Left lobe of liver (tissue), 2 donors: ENCODE measurements around the gene HNRNPAB. TPM values are rescaled to one million over a fixed set of nuclear protein-coding genes. Genes with fewer than 3 reads are reported as not detected.

Experiments
- ATAC-seq: fragments of 200-7000 bp; cut with Tn5 transposase; one replicate; pipeline ENCODE4 v1.9.1; 2020; ENCODE audit warnings: mild to moderate bottlenecking, moderate library complexity
- DNase-seq: peaks from one replicate; pipeline ENCODE4 v3.0.0-alpha.2; 2020; ENCODE audit warnings: low spot score
- total RNA-seq: library from RNA; stranded (reverse); gene quantifications from one replicate; pipeline ENCODE4 v1.2.1, GENCODE V29; 2021
- donor health status: DM: no; HTN: no; CAD: no; lungs with moderate emphysema.
- donor health status: DM: no; HTN: yes; CAD: no.

The HNRNPAB gene
- total RNA-seq, 1 donor from 2014 or later = 56.1 TPM

- ATAC-seq (no peak), DNase-seq (no peak)
Measured at GRCh38 chr5:178211095-178212048, 7.0 kb downstream of the HNRNPAB start.

- ATAC-seq = no peak
- DNase-seq = no peak
Measured at GRCh38 chr5:178212241-178213002, 8.1 kb downstream of the HNRNPAB start.

GRCh38 chr5:178213003-178213461 is 8.7 kb downstream of the HNRNPAB start:
- DNase-seq = peak; percentile 91
- peak; percentile 81 for ATAC-seq

GRCh38 chr5:178213748-178214151 is 9.4 kb downstream of the HNRNPAB start:
- peak; percentile 85 for DNase-seq
- peak; percentile 68 for ATAC-seq

- DNase-seq (no peak), ATAC-seq (peak; percentile 1)
Measured at GRCh38 chr5:178214160-178214803, 9.9 kb downstream of the HNRNPAB start.

GRCh38 chr5:178215280-178216002 is 11.1 kb downstream of the HNRNPAB start:
- ATAC-seq (no peak), DNase-seq (no peak)

GRCh38 chr5:178216088-178216534 is 11.8 kb downstream of the HNRNPAB start:
- ATAC-seq = no peak

GRCh38 chr5:178216779-178217178 is 12.4 kb downstream of the HNRNPAB start:
- DNase-seq (no peak), ATAC-seq (no peak)

More at GRCh38 chr5:178216088-178216534, 11.8 kb downstream of the HNRNPAB start:
- no peak for DNase-seq

GRCh38 chr5:178218237-178218776 is 14.0 kb downstream of the HNRNPAB start:
- no peak for ATAC-seq
- DNase-seq = no peak

GRCh38 chr5:178218827-178219226 is 14.5 kb downstream of the HNRNPAB start:
- no peak for DNase-seq
- no peak for ATAC-seq

GRCh38 chr5:178221282-178221681 is 16.9 kb downstream of the HNRNPAB start:
- DNase-seq (no peak), ATAC-seq (peak; percentile 5)

GRCh38 chr5:178221853-178222252 is 17.5 kb downstream of the HNRNPAB start:
- DNase-seq (no peak), ATAC-seq (no peak)

- DNase-seq (no peak), ATAC-seq (no peak)
Measured at GRCh38 chr5:178222292-178222691, 18.0 kb downstream of the HNRNPAB start.

- ATAC-seq (no peak), DNase-seq (no peak)
Measured at GRCh38 chr5:178223196-178223773, 19.0 kb downstream of the HNRNPAB start.

GRCh38 chr5:178223828-178224335 is 19.5 kb downstream of the HNRNPAB start:
- ATAC-seq (no peak), DNase-seq (no peak)

- no peak for ATAC-seq
- DNase-seq = no peak
Measured at GRCh38 chr5:178224403-178224802, 20.1 kb downstream of the HNRNPAB start.

- ATAC-seq (peak; percentile 51), DNase-seq (no peak)
Measured at GRCh38 chr5:178225174-178225573, 20.8 kb downstream of the HNRNPAB start.

GRCh38 chr5:178227138-178227659 is 22.9 kb downstream of the HNRNPAB start:
- ATAC-seq (no peak), DNase-seq (no peak)

- ATAC-seq = no peak
- DNase-seq = no peak
Measured at GRCh38 chr5:178227929-178228328, 23.6 kb downstream of the HNRNPAB start.
